ENCODE results near the gene CD320.
"Not testable (repeated sequence)": the region's sequence is repeated elsewhere in the genome, so short reads cannot be mapped to it uniquely, and the experiment has no call there.

The CD320 gene

DNA sequence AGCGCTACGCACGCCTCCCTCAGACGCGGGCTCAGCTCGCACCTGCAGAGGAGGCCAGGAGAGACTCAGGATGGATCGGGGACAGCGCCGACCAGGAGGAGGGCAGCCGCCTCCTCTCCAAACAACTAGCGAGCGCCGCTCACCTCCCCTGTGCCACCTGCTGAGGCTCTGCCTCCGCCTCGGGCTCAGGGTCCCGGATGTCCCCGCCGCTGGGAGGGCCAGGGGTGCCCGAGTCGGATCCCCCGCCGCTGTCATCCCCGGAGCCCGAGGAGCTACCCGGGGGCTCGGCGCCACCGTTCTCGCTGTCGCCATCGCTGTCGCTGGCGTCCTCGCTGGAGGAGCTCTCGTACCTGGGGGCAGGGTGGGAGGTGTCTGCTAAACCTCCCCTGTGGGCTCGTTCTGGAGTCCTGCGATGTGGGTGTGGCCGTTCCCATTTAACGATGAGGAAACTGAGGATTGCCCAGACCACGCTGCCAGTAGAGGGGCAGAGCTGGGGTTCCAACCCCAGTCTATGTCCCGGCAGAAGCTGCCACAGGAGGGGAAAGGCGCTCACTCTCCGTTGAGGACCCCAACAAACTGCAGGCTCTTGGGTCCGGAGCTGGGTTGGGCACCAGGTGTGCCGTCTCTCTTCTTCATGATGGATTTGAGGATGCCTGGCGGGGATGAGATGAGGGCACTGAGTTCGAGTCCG lies 25.8 kb upstream of the CD320 start:
- no peak for DNase-seq

DNA sequence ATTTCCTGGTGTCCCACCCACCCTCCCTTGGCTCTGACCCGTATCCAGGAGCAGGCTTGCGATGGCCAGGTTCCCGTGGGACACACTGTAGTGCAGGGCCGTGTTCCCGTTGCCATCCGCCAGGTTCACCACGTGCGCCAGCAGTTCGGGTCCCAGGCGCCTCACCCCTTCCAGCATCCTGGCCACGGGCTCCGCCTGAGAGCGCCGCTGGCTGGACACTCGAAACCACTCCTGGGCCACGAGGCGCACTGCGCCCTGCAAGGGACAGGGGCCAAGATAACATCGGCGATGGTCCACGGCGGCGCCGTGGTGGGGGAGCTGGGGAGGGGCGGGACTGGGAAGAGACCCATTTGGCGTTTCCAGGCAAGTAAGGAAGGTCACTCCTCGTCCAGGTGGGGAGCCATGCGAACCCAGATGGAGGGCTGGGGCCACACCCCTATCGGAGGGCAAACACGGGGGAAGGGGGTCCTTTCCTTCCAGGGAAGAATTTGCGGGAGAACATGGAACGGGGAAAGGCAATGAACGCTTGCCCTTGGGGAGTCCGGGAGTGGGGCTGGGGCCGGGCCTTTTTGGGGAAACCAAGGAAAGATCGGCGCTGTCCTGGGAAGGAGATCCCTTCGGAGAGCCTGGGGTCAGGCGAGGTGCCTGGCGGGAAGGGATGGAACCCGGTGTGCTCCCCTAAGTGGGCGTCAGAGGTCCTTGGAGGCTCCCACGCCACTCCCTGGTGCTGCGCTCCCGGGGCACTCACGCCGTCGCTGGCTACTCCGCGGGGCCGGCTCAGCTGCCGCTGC lies 25.0 kb upstream of the CD320 start:
- DNase-seq: no peak

DNA sequence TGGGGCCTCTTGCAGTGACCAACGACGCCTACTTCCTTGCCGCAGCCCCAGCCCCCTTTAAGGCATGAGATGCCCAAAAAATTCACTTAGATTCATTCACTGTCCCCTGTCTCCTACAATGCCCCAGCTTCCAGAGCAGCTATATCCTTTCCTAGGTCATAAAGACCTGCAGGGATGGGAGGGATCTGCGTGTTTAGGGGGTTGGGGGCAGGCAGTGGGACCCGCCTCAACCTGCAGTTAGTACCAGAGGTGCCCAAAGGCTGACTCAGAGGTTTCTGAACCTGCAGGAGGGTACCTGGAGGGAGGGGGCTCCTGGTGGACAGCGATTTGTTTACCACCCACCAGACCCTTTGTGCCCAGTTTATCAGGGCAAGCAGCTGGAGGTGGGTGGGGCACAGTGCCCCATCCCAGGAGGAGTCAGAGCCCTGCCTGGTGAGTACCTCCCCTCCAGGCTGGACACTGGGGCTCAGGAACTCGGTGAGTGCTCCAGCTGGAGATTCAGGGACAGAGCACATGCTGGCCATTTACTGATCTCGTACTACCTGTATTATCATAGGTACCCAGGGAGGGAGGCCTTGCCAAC lies 23.2 kb upstream of the CD320 start:
- DNase-seq: no peak

DNA sequence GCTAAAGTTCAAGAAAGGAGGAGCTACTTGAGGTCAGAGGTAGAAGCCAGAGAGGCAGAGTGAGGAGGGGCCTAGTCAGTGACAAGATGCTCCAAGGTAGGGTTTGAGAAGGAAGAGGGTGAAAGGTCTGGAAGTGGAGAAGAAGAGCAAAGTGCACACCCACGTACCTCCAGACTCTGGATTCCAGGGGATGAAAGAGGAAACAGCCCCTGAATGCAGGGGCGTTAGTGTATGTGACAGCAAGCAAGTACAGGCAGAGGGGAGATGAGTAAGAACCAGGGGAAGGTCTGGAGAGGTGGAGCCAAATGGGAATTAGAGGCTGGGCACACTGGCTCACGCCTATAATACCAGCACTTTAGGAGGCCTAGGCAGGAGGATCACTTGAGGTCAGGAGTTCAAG lies 21.8 kb upstream of the CD320 start:
- DNase-seq: no peak

DNA sequence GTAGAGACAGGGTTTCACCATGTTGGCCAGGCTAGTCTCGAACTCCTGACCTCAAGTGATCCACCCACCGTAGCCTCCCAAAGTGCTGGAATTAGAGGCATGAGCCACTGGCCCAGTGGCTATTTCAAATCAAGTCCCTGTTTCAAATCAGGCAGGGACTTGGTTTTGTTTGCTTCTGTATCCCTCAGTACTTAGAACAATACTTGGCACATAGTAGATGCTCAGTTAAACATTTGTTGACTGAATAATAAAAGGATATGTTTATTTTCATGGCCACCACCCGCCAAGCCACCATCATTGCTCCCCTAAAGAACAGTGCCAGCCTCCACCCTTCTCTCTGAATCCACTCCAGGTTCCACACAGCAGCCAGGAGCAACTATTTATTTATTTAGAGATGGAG lies 17.3 kb upstream of the CD320 start:
- DNase-seq: no peak

- no peak for DNase-seq
These were observed 16.3 kb upstream of the CD320 start for GRCh38 chr19:8324186-8325050.

- no peak for DNase-seq
These were observed 15.6 kb upstream of the CD320 start for GRCh38 chr19:8323781-8324185.

DNA sequence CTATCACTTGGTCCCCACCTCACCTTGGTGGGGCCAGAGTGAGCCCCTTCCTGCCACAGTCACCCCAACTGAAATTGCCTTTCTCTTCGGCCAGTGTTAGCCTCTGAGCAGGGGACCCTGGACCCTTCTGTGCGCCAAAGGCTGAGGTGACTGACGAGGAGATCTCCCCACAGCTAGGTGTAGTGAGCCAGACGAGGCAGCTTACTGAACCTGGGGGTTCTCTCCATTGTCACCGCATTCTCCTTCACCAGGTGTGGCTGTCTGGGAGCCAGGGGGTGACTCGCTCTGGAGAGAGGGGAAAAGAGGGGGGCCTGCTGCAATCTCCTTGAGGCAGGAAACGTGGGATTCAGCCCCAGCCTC lies 14.5 kb upstream of the CD320 start:
- no peak for DNase-seq

- no peak for DNase-seq
These were observed 14.0 kb upstream of the CD320 start for GRCh38 chr19:8321986-8322637.

GRCh38 chr19:8321067-8321985 lies 13.2 kb upstream of the CD320 start, which contains the start of the genes NDUFA7 and RPS28:
TSS of gene NDUFA7 (minus strand) at chr19:8321375. CDS start at chr19:8321358, 17 bp downstream.
TSS of gene RPS28 (plus strand) at chr19:8321496. CDS start at chr19:8321531, 35 bp downstream.
- peak; percentile 92 for DNase-seq

DNA sequence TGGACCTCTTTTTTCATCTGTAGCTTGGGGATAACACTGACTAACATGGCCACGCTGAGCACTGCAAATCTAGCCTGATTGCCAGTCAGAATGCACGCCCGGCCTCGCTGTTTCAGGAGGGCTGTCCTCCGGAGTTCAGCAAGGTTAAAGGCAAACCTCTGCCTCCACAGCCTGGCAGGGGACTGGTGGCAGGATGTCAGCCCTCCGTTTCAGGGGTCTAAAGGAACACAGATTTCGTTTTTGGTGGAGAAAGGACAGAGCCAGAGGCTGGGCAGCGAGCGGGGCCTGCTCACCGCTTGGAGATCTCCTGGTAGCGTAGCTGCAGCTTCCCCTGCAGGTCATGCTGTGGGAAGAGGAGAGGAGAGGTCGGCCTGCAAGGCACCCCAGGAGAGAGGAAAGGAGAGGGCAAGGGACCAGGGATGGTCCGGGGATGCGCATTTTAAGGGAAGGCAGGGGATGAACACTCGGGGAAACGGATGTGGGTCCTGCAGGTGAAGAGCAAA lies 12.5 kb upstream of the CD320 start:
- no peak for DNase-seq

GRCh38 chr19:8319807-8320520 lies 11.8 kb upstream of the CD320 start:
- DNase-seq: no peak

GRCh38 chr19:8318835-8319234 lies 10.7 kb upstream of the CD320 start:
- DNase-seq: peak; percentile 32

DNA sequence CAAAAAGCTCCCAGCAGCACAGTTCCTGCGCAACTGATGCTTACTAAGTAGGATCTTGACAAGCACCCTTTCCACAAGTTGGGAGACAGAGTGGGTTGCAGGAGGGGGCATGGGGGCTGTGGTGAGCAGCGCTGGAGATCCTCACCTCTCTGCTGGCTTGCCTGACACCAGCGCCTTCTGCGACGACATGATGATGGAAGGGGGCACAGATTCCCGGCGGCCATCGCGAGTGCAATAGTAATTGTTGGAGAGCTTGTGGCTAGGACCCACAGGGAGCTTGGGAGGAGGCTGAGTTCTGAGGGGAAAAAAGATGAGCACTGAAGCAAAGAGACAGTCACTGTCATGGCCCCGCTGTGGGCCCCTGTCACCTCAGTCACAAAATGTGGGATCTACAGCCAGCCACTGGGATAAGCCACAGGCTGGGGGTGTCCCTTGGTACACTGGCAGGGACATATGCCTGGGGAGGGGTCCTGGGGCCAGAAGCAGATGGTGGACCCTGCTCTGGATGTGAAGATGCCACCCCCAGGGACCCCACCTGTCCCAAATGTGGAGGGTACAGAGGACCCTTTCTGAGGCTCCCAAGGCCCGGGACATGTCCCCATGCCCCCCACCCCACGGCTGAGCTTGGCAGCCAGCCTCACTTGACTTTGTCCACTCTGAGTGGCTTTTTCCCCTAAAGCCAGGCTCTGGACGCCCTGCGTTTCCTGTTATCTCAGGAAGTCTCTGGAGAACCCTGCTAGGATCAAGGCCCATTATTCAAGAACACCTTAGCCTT lies 8.4 kb upstream of the CD320 start:
- no peak for DNase-seq

DNA sequence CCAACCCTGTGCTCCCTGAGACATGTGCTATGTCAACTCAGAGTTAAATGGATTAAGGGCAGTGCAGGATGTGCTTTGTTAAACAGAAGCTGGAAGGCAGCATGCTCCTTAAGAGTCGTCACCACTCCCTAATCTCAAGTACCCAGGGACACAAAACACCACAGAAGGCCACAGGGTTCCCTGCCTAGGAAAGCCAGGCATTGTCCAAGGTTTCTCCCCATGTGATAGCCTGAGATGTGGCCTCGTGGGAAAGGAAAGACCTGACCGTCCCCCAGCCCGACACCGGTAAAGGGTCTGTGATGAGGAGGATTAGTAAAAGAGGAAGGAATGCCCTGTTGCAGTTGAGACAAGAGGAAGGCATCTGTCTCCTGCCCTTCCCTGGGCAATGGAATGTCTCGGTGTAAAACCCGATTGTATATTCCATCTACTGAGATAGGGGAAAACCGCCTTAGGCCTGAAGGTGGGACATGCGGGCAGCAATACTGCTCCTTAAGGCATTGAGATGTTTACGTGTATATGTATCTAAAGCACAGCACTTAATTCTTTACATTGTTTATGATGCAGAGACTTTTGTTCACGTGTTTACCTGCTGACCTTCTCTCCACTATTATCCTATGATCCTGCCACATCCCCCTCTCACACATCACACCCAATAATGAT lies 7.0 kb upstream of the CD320 start:
- DNase-seq: not testable (repeated sequence)

- DNase-seq: no peak
These were observed 3.5 kb upstream of the CD320 start for GRCh38 chr19:8311461-8312260.

- no peak for DNase-seq
These were observed 2.3 kb upstream of the CD320 start for GRCh38 chr19:8310342-8311055.

Data from fibroblast of skin of back (primary cell).